ENCODE measurements around the gene SLC36A3. TPM values are rescaled to one million over a fixed set of nuclear protein-coding genes. Genes with fewer than 3 reads are reported as not detected.

The SLC36A3 gene
- total and polyA plus RNA-seq, 2 of the 8 experiments (the other 6 are each of a cell fraction or from before 2014, with no cell fraction given): not detected

- H4K91ac ChIP-seq (replicated peaks; ENCODE audit: insufficient read length, low read length): no peak overlapping the region
- H4K8ac ChIP-seq (ENCODE audit: extremely low read depth, insufficient read depth, low read length): no peak overlapping the region
- no peak overlapping the region for H2BK5ac ChIP-seq (ENCODE audit: low read depth, low read length)
- ChIA-PET CTCF (ENCODE audit: partially characterized antibody) (interaction anchor here (0.6 to 4.3 kb wide), 6 partner anchors 20 to 523 kb away, joined by 3 to 25 read pairs (median 6); no protein-coding TSS in a partner anchor), POLR2A (ENCODE audit: partially characterized antibody) (no interaction called here)
- H2BK12ac ChIP-seq (ENCODE audit: low read depth, low read length): no peak overlapping the region
- H3K23ac ChIP-seq (ENCODE audit: insufficient read length): no peak overlapping the region
- peaks cover 0 to 3% of the 10 kb centered on the region in 2 experiments for H4K20me1 ChIP-seq (replicated peaks in 1 of 2; ENCODE audit: control insufficient read depth in 1 of 2, insufficient read depth in 2 of 2, low read length in 2 of 2)
- no peak for DNase-seq (ENCODE audit: low read depth in 1 of 2, low spot score in 2 of 2)
- H4K5ac ChIP-seq (ENCODE audit: insufficient read length, low read depth, low read length): no peak overlapping the region
- no peak overlapping the region for H3K9ac ChIP-seq (replicated peaks in 1 of 4; ENCODE audit: extremely low read depth in 1 of 4, low read depth in 3 of 4, low read length in 3 of 4)
- no peak overlapping the region for H3K18ac ChIP-seq (ENCODE audit: extremely low read depth, low read length)
- H2BK20ac ChIP-seq (ENCODE audit: low read length): no peak overlapping the region
- H3K9me3 ChIP-seq (ENCODE audit: insufficient read depth in 2 of 2, low read depth in 1 of 2, low read length in 1 of 2): no peaks in the 10 kb centered on the region
- no peaks in the 10 kb centered on the region for H3K27me3 ChIP-seq (replicated peaks in 1 of 4; ENCODE audit: control insufficient read depth in 3 of 4, extremely low read depth in 1 of 4, insufficient read depth in 3 of 4, low read length in 3 of 4)
- no peaks in the 10 kb centered on the region for H3K36me3 ChIP-seq (ENCODE audit: control insufficient read depth in 2 of 4, insufficient read depth in 4 of 4, low read length in 3 of 4)
- FAIRE-seq: no peak
- H3K79me1 ChIP-seq (ENCODE audit: low read depth, low read length): no peaks in the 10 kb centered on the region
- H3K4me3 ChIP-seq (ENCODE audit: extremely low read depth in 1 of 4, insufficient read depth in 2 of 4, low read depth in 3 of 4, low read length in 4 of 4): no peak overlapping the region
- H3K23me2 ChIP-seq (ENCODE audit: low read depth, low read length): no peaks in the 10 kb centered on the region
- H3K4ac ChIP-seq (replicated peaks; ENCODE audit: insufficient read length, low read depth, low read length): no peak overlapping the region
- H2BK120ac ChIP-seq (replicated peaks; ENCODE audit: low read depth, low read length): no peak overlapping the region
- no peak for TF ChIP-seq FOSL1 (IDR thresholded peaks at IDR 0.05; ENCODE audit: insufficient read depth, low read depth, low read length)
- H3K56ac ChIP-seq (replicated peaks; ENCODE audit: insufficient read length, low read depth, low read length): no peak overlapping the region
- H2AFZ ChIP-seq (ENCODE audit: low read length): no peak overlapping the region
- H3K4me1 ChIP-seq (replicated peaks in 1 of 4; ENCODE audit: control insufficient read depth in 3 of 4, insufficient read depth in 4 of 4, low read length in 3 of 4): peaks cover 0 to 7% (median 2%) of the 10 kb centered on the region in 4 experiments; a peak in 3 of 7 replicates
- no peak overlapping the region for H3K27ac ChIP-seq (ENCODE audit: low read depth, low read length)
- H2AK5ac ChIP-seq (ENCODE audit: low read depth, low read length): no peak overlapping the region
- no peak overlapping the region for H3K14ac ChIP-seq (ENCODE audit: insufficient read length)
- H3K79me2 ChIP-seq (ENCODE audit: control insufficient read depth in 1 of 2, insufficient read depth in 2 of 2, low read length in 2 of 2): peaks cover 0 to 6% of the 10 kb centered on the region in 2 experiments; a peak in 2 of 4 replicates
- H2BK15ac ChIP-seq (ENCODE audit: low read length): no peak overlapping the region
- WGBS, 2 experiments (ENCODE audit: extremely low coverage in 1 of 2, insufficient coverage in 1 of 2, insufficient read length in 1 of 2, insufficient replicate concordance in 2 of 2, low coverage in 1 of 2, low lambda C conversion rate in 2 of 2, missing lambda C conversion rate in 1 of 2): 89% methylated on average over 1 of the region's 1 CpG; no CpG with 5 or more reads in 1 of the 2 experiments
- no peak overlapping the region for H3K4me2 ChIP-seq (ENCODE audit: insufficient read depth in 1 of 2, low read depth in 2 of 2, low read length in 2 of 2)
Measured at GRCh38 chr5:151258816-151259215, 44.8 kb downstream of the SLC36A3 start.

All from H1 (cell line).